GM21447 (cell line): ENCODE results near the gene PHACTR2.

Source experiments
- ATAC-seq: cut with Tn5 transposase; IDR thresholded peaks from one replicate; pipeline ENCODE4 v1.9.1; 2021; ENCODE audit not compliant: unreplicated experiment

PHACTR2 gene

GRCh38 chr6:143739341-143739851, 61.6 kb downstream of the PHACTR2 start:
- no peak for ATAC-seq

- no peak for ATAC-seq
Observed at GRCh38 chr6:143740213-143740612, 62.4 kb downstream of the PHACTR2 start.

- ATAC-seq, result no peak
Observed at GRCh38 chr6:143741480-143741879, 63.7 kb downstream of the PHACTR2 start.

GRCh38 chr6:143742070-143742954, 64.5 kb downstream of the PHACTR2 start:
- ATAC-seq, result no peak

GRCh38 chr6:143742955-143743255, 65.1 kb downstream of the PHACTR2 start:
- ATAC-seq, result no peak

- ATAC-seq, result no peak
Observed at GRCh38 chr6:143743301-143744166, 65.8 kb downstream of the PHACTR2 start.

- ATAC-seq, result no peak
Observed at GRCh38 chr6:143744551-143745165, 66.9 kb downstream of the PHACTR2 start.

GRCh38 chr6:143745166-143746133, 67.7 kb downstream of the PHACTR2 start:
- no peak for ATAC-seq

GRCh38 chr6:143746202-143747119, 68.7 kb downstream of the PHACTR2 start:
- no peak for ATAC-seq

GRCh38 chr6:143747347-143747842, 69.6 kb downstream of the PHACTR2 start:
- ATAC-seq, result no peak

- ATAC-seq, result no peak
Observed at GRCh38 chr6:143749891-143750290, 72.1 kb downstream of the PHACTR2 start.

GRCh38 chr6:143750877-143751276, 73.1 kb downstream of the PHACTR2 start:
- no peak for ATAC-seq

GRCh38 chr6:143752459-143752858, 74.7 kb downstream of the PHACTR2 start:
- no peak for ATAC-seq

GRCh38 chr6:143753678-143754077, 75.9 kb downstream of the PHACTR2 start:
- ATAC-seq, result no peak

GRCh38 chr6:143754204-143754603, 76.4 kb downstream of the PHACTR2 start:
- no peak for ATAC-seq

- no peak for ATAC-seq
Observed at GRCh38 chr6:143755301-143755744, 77.6 kb downstream of the PHACTR2 start.

- ATAC-seq, result no peak
Observed at GRCh38 chr6:143757346-143757832, 79.6 kb downstream of the PHACTR2 start.

GRCh38 chr6:143758551-143758950, 80.8 kb downstream of the PHACTR2 start:
- no peak for ATAC-seq

GRCh38 chr6:143759666-143760065, 81.9 kb downstream of the PHACTR2 start:
- no peak for ATAC-seq
